ENCODE data around the gene PDZK1IP1. TPM values are rescaled to one million over a fixed set of nuclear protein-coding genes. Genes with fewer than 3 reads are reported as not detected.

Gene PDZK1IP1
- total and polyA plus RNA-seq, 2 of the 4 experiments (the other 2 are of a cell fraction): not detected

DNA sequence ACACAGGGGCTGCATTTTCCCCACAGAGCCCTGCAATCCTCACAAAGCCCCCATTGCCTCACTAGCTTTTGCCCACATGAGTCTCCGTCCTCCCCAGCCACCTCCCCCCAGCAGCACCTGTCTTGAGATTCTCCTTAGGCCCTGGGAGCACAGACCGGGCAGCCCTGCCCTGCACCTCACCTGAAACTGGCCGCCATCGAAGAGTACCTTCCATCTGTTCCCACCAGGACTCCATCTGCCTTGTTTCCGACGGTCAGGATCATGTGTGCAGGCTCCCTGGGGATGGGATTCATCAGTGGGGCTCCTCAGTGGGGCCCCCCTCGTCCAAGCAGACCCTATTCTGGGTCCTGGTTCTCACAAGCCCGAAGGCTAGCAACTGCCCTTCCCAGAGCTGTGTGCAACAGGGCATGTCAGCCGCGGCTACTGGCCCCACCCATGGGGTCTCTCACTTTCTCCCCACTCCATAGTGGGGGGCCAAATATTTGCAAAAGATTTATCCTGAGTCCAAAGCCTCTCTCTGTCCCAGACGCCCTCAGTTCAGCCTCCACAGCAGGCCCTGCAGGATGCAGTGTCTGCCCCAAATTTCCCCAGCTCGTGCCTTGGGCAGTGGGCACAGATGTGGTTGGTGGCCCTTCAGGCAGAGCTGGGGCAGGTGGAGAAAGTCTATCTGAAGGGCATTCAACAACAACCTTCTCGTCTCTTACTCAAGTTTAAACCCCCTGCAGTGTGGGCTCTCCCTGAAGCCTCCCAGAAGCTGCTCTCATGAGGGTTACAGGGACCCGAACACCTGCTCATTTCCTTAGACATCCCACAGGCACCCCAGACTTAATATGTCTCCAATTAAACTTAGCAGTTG is 4.8 kb downstream of the PDZK1IP1 start:
- Histone ChIP-seq H3K56ac (ENCODE audit: extremely low read depth, insufficient read depth, low read length) (no peak overlapping the region), H3K14ac (replicated peaks; ENCODE audit: low read depth, low read length) (no peak overlapping the region), H2BK15ac (ENCODE audit: low read depth, low read length) (no peak overlapping the region), H3K79me1 (ENCODE audit: low read depth in 1 of 2, low read length in 2 of 2) (no peaks in the 10 kb centered on the region), H2BK5ac (ENCODE audit: low read depth, low read length, poor library complexity, severe bottlenecking) (no peak overlapping the region), H2AK5ac (ENCODE audit: low read depth, low read length) (no peak overlapping the region), H4K20me1 (ENCODE audit: insufficient read depth, low read length) (no peaks in the 10 kb centered on the region; the same call in 1 of the 2 replicates), H3K4me1 (ENCODE audit: control insufficient read depth, insufficient read depth, low read length) (no peaks in the 10 kb centered on the region), H2BK120ac (ENCODE audit: low read depth, low read length) (no peak overlapping the region), H3K9ac (ENCODE audit: low read depth, low read length) (no peak overlapping the region), H4K5ac (ENCODE audit: low read depth, low read length) (no peak overlapping the region), H4K8ac (ENCODE audit: low read depth in 2 of 2, low read length in 2 of 2) (no peak overlapping the region), H3K27me3 (ENCODE audit: control insufficient read depth, insufficient read depth, low read length) (peaks cover 2% of the 10 kb centered on the region; the same call in 1 of the 2 replicates), H3K4me3 (ENCODE audit: insufficient read depth, low read depth, low read length) (no peak overlapping the region), H3K9me1 (ENCODE audit: insufficient read depth, low read length) (no peaks in the 10 kb centered on the region), H3K18ac (ENCODE audit: low read depth, low read length) (no peak overlapping the region), H3K4me2 (ENCODE audit: low read depth, low read length) (no peak overlapping the region), H3K27ac (ENCODE audit: insufficient read depth, low read length) (no peak overlapping the region), H2BK20ac (ENCODE audit: low read depth, low read length) (no peak overlapping the region), H3K4ac (ENCODE audit: low read depth, low read length) (no peak overlapping the region), H4K91ac (ENCODE audit: insufficient read depth, low read depth, low read length) (no peak overlapping the region), H2AK9ac (replicated peaks; ENCODE audit: low read depth, low read length, poor library complexity) (no peak overlapping the region), H2AFZ (replicated peaks; ENCODE audit: low read length, poor library complexity) (no peak overlapping the region), H3K36me3 (ENCODE audit: control insufficient read depth, insufficient read depth, low read length) (no peaks in the 10 kb centered on the region), H3K9me3 (ENCODE audit: control insufficient read depth, insufficient read depth, low read length) (no peaks in the 10 kb centered on the region), H3K23ac (ENCODE audit: low read depth, low read length) (no peak overlapping the region)
- intact Hi-C loops (cut with micrococcal nuclease): no loop called here
- in situ Hi-C loops (cut with MboI; ENCODE audit: low sequenced_read_pairs): loop anchor here (5.0 to 10.0 kb wide), 2 partner anchors 237 to 530 kb away; no protein-coding TSS in a partner anchor
- BruUV-seq (replicated peaks): no TSS peak
- ChIA-PET CTCF (no interaction called here), POLR2A (ENCODE audit: unreplicated experiment) (no interaction called here)
- DNase-seq: no peak
- dilution Hi-C loops (cut with HindIII; ENCODE audit: low sequenced_read_pairs, unreplicated experiment): no loop called here
- no peak for ATAC-seq (ENCODE audit: low read depth)
- WGBS, 2 experiments (ENCODE audit: extremely low coverage in 2 of 2, insufficient read length in 1 of 2): 0% methylated on average over 1 of the region's 14 CpGs; no CpG with 5 or more reads in 1 of the 2 experiments
- no peak for TF ChIP-seq POLR2A (IDR thresholded peaks at IDR 0.05; ENCODE audit: low read depth, low read length)
- TF ChIP-seq NFE2L2 (IDR thresholded peaks at IDR 0.05; ENCODE audit: low read depth, low read length): no peak
- TF ChIP-seq, protein P1, sequence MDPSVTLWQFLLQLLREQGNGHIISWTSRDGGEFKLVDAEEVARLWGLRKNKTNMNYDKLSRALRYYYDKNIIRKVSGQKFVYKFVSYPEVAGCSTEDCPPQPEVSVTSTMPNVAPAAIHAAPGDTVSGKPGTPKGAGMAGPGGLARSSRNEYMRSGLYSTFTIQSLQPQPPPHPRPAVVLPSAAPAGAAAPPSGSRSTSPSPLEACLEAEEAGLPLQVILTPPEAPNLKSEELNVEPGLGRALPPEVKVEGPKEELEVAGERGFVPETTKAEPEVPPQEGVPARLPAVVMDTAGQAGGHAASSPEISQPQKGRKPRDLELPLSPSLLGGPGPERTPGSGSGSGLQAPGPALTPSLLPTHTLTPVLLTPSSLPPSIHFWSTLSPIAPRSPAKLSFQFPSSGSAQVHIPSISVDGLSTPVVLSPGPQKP (IDR thresholded peaks at IDR 0.05; ENCODE audit: borderline replicate concordance, low read depth, low read length): no peak
- TF ChIP-seq, protein P2, sequence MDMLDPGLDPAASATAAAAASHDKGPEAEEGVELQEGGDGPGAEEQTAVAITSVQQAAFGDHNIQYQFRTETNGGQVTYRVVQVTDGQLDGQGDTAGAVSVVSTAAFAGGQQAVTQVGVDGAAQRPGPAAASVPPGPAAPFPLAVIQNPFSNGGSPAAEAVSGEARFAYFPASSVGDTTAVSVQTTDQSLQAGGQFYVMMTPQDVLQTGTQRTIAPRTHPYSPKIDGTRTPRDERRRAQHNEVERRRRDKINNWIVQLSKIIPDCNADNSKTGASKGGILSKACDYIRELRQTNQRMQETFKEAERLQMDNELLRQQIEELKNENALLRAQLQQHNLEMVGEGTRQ (IDR thresholded peaks at IDR 0.05; ENCODE audit: low read depth, low read length): no peak
- no peak for TF ChIP-seq FOS (IDR thresholded peaks at IDR 0.05; ENCODE audit: low read depth, low read length)
- TF ChIP-seq, protein P3, sequence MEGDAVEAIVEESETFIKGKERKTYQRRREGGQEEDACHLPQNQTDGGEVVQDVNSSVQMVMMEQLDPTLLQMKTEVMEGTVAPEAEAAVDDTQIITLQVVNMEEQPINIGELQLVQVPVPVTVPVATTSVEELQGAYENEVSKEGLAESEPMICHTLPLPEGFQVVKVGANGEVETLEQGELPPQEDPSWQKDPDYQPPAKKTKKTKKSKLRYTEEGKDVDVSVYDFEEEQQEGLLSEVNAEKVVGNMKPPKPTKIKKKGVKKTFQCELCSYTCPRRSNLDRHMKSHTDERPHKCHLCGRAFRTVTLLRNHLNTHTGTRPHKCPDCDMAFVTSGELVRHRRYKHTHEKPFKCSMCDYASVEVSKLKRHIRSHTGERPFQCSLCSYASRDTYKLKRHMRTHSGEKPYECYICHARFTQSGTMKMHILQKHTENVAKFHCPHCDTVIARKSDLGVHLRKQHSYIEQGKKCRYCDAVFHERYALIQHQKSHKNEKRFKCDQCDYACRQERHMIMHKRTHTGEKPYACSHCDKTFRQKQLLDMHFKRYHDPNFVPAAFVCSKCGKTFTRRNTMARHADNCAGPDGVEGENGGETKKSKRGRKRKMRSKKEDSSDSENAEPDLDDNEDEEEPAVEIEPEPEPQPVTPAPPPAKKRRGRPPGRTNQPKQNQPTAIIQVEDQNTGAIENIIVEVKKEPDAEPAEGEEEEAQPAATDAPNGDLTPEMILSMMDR (conservative IDR thresholded peaks at IDR 0.05; ENCODE audit: low read depth, low read length): no peak
- no peak for TF ChIP-seq RCOR1 (IDR thresholded peaks at IDR 0.05; ENCODE audit: insufficient replicate concordance, low read length)
- TF ChIP-seq CHD1 (IDR thresholded peaks at IDR 0.05; ENCODE audit: low read depth, low read length): no peak
- TF ChIP-seq MAZ (IDR thresholded peaks at IDR 0.05; ENCODE audit: borderline replicate concordance, low read depth, low read length): no peak
- no peak for TF ChIP-seq RAD21 (IDR thresholded peaks at IDR 0.05; ENCODE audit: low read length)
- no peak for TF ChIP-seq RFX5 (IDR thresholded peaks at IDR 0.05; ENCODE audit: low read depth, low read length)
- no peak for TF ChIP-seq CEBPB (IDR thresholded peaks at IDR 0.05; ENCODE audit: low read depth, low read length)
- TF ChIP-seq SMC3 (IDR thresholded peaks at IDR 0.05; ENCODE audit: low read depth, low read length): no peak
- no peak for TF ChIP-seq BHLHE40 (IDR thresholded peaks at IDR 0.05; ENCODE audit: low read depth, low read length)
- no peak for TF ChIP-seq MAFK (IDR thresholded peaks at IDR 0.05; ENCODE audit: low read depth, low read length)
